T-helper 2 cell treated with Interferon-gamma antibody and Interleukin-4, amounts not matched to agents 100 ng/mL and 5 ng/mL, for 36 hours (primary cell): ENCODE results near the gene DOCK1. TPM values are rescaled to one million over a fixed set of nuclear protein-coding genes. Genes with fewer than 3 reads are reported as not detected.

Source experiments
- intact Hi-C: fragments of 100-400 bp; cut with micrococcal nuclease; formaldehyde crosslinking; loops from one replicate; pipeline ENCODE4 v1.15.1; 2023
- total RNA-seq: library from RNA; stranded (reverse); gene quantifications from 2 replicates; pipeline ENCODE4 v1.2.3, GENCODE V29; 2022

Gene DOCK1
- total RNA-seq, 1 donor from 2014 or later, result 0.41 TPM

GRCh38 chr10:127203067-127203466 is 297.8 kb downstream of the DOCK1 start:
- intact Hi-C loops, result no loop called here

- intact Hi-C loops, result no loop called here
Measured at GRCh38 chr10:127207081-127207480, 301.9 kb downstream of the DOCK1 start.

- intact Hi-C loops, result no loop called here
Measured at GRCh38 chr10:127210936-127211466, 305.8 kb downstream of the DOCK1 start.

GRCh38 chr10:127215866-127216265 is 310.6 kb downstream of the DOCK1 start:
- intact Hi-C loops, result no loop called here

- intact Hi-C loops, result no loop called here
Measured at GRCh38 chr10:127216274-127216673, 311.0 kb downstream of the DOCK1 start.

- intact Hi-C loops, result no loop called here
Measured at GRCh38 chr10:127216786-127217185, 311.6 kb downstream of the DOCK1 start.

GRCh38 chr10:127218658-127219057 is 313.4 kb downstream of the DOCK1 start:
- intact Hi-C loops, result no loop called here

- intact Hi-C loops, result no loop called here
Measured at GRCh38 chr10:127221281-127221680, 316.1 kb downstream of the DOCK1 start.

GRCh38 chr10:127227027-127227426 is 321.8 kb downstream of the DOCK1 start:
- intact Hi-C loops, result no loop called here

GRCh38 chr10:127227663-127228062 is 322.4 kb downstream of the DOCK1 start:
- intact Hi-C loops, result no loop called here

GRCh38 chr10:127228195-127228787 is 323.1 kb downstream of the DOCK1 start:
- intact Hi-C loops, result no loop called here

- intact Hi-C loops, result no loop called here
Measured at GRCh38 chr10:127234306-127234800, 329.1 kb downstream of the DOCK1 start.

- intact Hi-C loops, result no loop called here
Measured at GRCh38 chr10:127236266-127236665, 331.0 kb downstream of the DOCK1 start.

GRCh38 chr10:127242914-127243313 is 337.7 kb downstream of the DOCK1 start:
- intact Hi-C loops, result loop anchor here (2.0 kb wide), 1 partner anchor 112 kb away; no protein-coding TSS in a partner anchor

GRCh38 chr10:127243490-127244272 is 338.5 kb downstream of the DOCK1 start:
- intact Hi-C loops, result loop anchor here (2.0 kb wide), 1 partner anchor 111 kb away; no protein-coding TSS in a partner anchor

GRCh38 chr10:127245456-127245855 is 340.2 kb downstream of the DOCK1 start:
- intact Hi-C loops, result no loop called here

GRCh38 chr10:127250031-127250430 is 344.8 kb downstream of the DOCK1 start:
- intact Hi-C loops, result no loop called here

- intact Hi-C loops, result no loop called here
Measured at GRCh38 chr10:127252818-127253217, 347.6 kb downstream of the DOCK1 start.

GRCh38 chr10:127254276-127254675 is 349.0 kb downstream of the DOCK1 start:
- intact Hi-C loops, result no loop called here

- intact Hi-C loops, result no loop called here
Measured at GRCh38 chr10:127257395-127257794, 352.2 kb downstream of the DOCK1 start.

GRCh38 chr10:127259347-127259746 is 354.1 kb downstream of the DOCK1 start:
- intact Hi-C loops, result no loop called here

- intact Hi-C loops, result no loop called here
Measured at GRCh38 chr10:127262606-127263005, 357.4 kb downstream of the DOCK1 start.
